Superior temporal gyrus (tissue), 1 donor: Measurements from ENCODE around the gene GPD2.

ENCODE experiments used
- DNase-seq: peaks from one replicate; pipeline ENCODE4 v3.0.0-alpha.2; 2016; ENCODE audit errors: extremely low spot score

The GPD2 gene

GRCh38 chr2:156436497-156437085 lies 412 bp downstream of the GPD2 start:
- DNase-seq: peak; percentile 71

- DNase-seq: no peak
Observed at GRCh38 chr2:156437272-156437930, 1.2 kb downstream of the GPD2 start.

GRCh38 chr2:156437931-156438410 lies 1.8 kb downstream of the GPD2 start:
- DNase-seq: no peak

- DNase-seq: no peak
Observed at GRCh38 chr2:156443089-156443488, 6.9 kb downstream of the GPD2 start.

- no peak for DNase-seq
Observed at GRCh38 chr2:156445296-156446220, 9.4 kb downstream of the GPD2 start.

- DNase-seq: no peak
Observed at GRCh38 chr2:156447761-156448160, 11.6 kb downstream of the GPD2 start.

GRCh38 chr2:156448766-156449165 lies 12.6 kb downstream of the GPD2 start:
- no peak for DNase-seq

- no peak for DNase-seq
Observed at GRCh38 chr2:156452971-156453370, 16.8 kb downstream of the GPD2 start.

GRCh38 chr2:156455361-156455975 lies 19.3 kb downstream of the GPD2 start:
- no peak for DNase-seq

- DNase-seq: no peak
Observed at GRCh38 chr2:156456616-156457015, 20.4 kb downstream of the GPD2 start.

- peak; percentile 53 for DNase-seq
Observed at GRCh38 chr2:156457523-156458517, 21.6 kb downstream of the GPD2 start.

- no peak for DNase-seq
Observed at GRCh38 chr2:156459720-156460119, 23.5 kb downstream of the GPD2 start.

- DNase-seq: no peak
Observed at GRCh38 chr2:156464106-156464505, 27.9 kb downstream of the GPD2 start.

- DNase-seq: no peak
Observed at GRCh38 chr2:156465573-156465972, 29.4 kb downstream of the GPD2 start.

- DNase-seq: no peak
Observed at GRCh38 chr2:156466739-156467405, 30.7 kb downstream of the GPD2 start.

- DNase-seq: no peak
Observed at GRCh38 chr2:156470975-156471583, 34.9 kb downstream of the GPD2 start.

GRCh38 chr2:156471762-156472161 lies 35.6 kb downstream of the GPD2 start:
- DNase-seq: no peak

GRCh38 chr2:156472686-156473085 lies 36.5 kb downstream of the GPD2 start:
- no peak for DNase-seq

- DNase-seq: no peak
Observed at GRCh38 chr2:156473445-156473844, 37.3 kb downstream of the GPD2 start.

GRCh38 chr2:156474401-156474800 lies 38.2 kb downstream of the GPD2 start:
- no peak for DNase-seq
